Fibroblast of skin of scalp (primary cell): ENCODE results near the gene ARHGAP44. TPM values are rescaled to one million over a fixed set of nuclear protein-coding genes. Genes with fewer than 3 reads are reported as not detected.

ENCODE experiments used
- DNase-seq: peaks from one replicate; pipeline ENCODE4 v3.0.0-alpha.2; 2013
- polyA plus RNA-seq, 2 experiments: library from polyadenylated mRNA; unstranded; fragments of 120-200 nt; gene quantifications; one replicate each; pipeline ENCODE4 v1.2.1, GENCODE V29; 2013; ENCODE audit not compliant: insufficient read length in 2 of 2

Gene ARHGAP44
- 1.3 TPM for polyA plus RNA-seq (2013, experiment 1 of 2; ENCODE audit: insufficient read length)
- 1.2 TPM for polyA plus RNA-seq (2013, experiment 2 of 2; ENCODE audit: insufficient read length)

- peak; percentile 64 for DNase-seq
Observed at GRCh38 chr17:12789481-12790248, at the start of gene ARHGAP44. Gene ARHGAP44, plus strand, starts transcription at chr17:12789498. Its CDS starts 341 bp downstream, at chr17:12789839.

- no peak for DNase-seq
Observed at GRCh38 chr17:12739500-12739899, 49.8 kb upstream of the ARHGAP44 start.

- no peak for DNase-seq
Observed at GRCh38 chr17:12743046-12743445, 46.3 kb upstream of the ARHGAP44 start.

GRCh38 chr17:12744298-12744697, 45.0 kb upstream of the ARHGAP44 start:
- no peak for DNase-seq

- no peak for DNase-seq
Observed at GRCh38 chr17:12744786-12745185, 44.5 kb upstream of the ARHGAP44 start.

- DNase-seq: no peak
Observed at GRCh38 chr17:12745486-12745885, 43.8 kb upstream of the ARHGAP44 start.

- no peak for DNase-seq
Observed at GRCh38 chr17:12756786-12757185, 32.5 kb upstream of the ARHGAP44 start.

GRCh38 chr17:12759090-12759489, 30.2 kb upstream of the ARHGAP44 start:
- DNase-seq: peak; percentile 33

- DNase-seq: peak; percentile 77
Observed at GRCh38 chr17:12765548-12765947, 23.8 kb upstream of the ARHGAP44 start.

- DNase-seq: no peak
Observed at GRCh38 chr17:12768255-12768654, 21.0 kb upstream of the ARHGAP44 start.

GRCh38 chr17:12769981-12770380, 19.3 kb upstream of the ARHGAP44 start:
- DNase-seq: peak; percentile 36

GRCh38 chr17:12773153-12773552, 16.1 kb upstream of the ARHGAP44 start:
- DNase-seq: no peak

- no peak for DNase-seq
Observed at GRCh38 chr17:12789075-12789480, 220 bp upstream of the ARHGAP44 start.

GRCh38 chr17:12790249-12791106, 1.2 kb downstream of the ARHGAP44 start:
- DNase-seq: no peak

- no peak for DNase-seq
Observed at GRCh38 chr17:12794919-12795532, 5.7 kb downstream of the ARHGAP44 start.

- no peak for DNase-seq
Observed at GRCh38 chr17:12800855-12801365, 11.6 kb downstream of the ARHGAP44 start.

- no peak for DNase-seq
Observed at GRCh38 chr17:12806630-12807029, 17.3 kb downstream of the ARHGAP44 start.

GRCh38 chr17:12808723-12809122, 19.4 kb downstream of the ARHGAP44 start:
- DNase-seq: no peak

- no peak for DNase-seq
Observed at GRCh38 chr17:12812877-12813276, 23.6 kb downstream of the ARHGAP44 start.

- DNase-seq: no peak
Observed at GRCh38 chr17:12813664-12814063, 24.4 kb downstream of the ARHGAP44 start.

GRCh38 chr17:12814718-12815117, 25.4 kb downstream of the ARHGAP44 start:
- DNase-seq: no peak

- no peak for DNase-seq
Observed at GRCh38 chr17:12815642-12816141, 26.4 kb downstream of the ARHGAP44 start.
